ENCODE data around the gene ZNF385A.
"Not testable (repeated sequence)": the region's sequence is repeated elsewhere in the genome, so short reads cannot be mapped to it uniquely, and the experiment has no call there.

Gene ZNF385A

GRCh38 chr12:54352891-54353874 lies 31.4 kb downstream of the ZNF385A start:
- DNase-seq, result peak; percentile 62

GRCh38 chr12:54352022-54352531 lies 32.5 kb downstream of the ZNF385A start:
- peak; percentile 42 for DNase-seq

GRCh38 chr12:54351341-54351740 lies 33.2 kb downstream of the ZNF385A start:
- DNase-seq, result no peak

GRCh38 chr12:54350743-54351142 lies 33.8 kb downstream of the ZNF385A start:
- DNase-seq, result no peak

- DNase-seq, result no peak
These were observed 34.9 kb downstream of the ZNF385A start for GRCh38 chr12:54349679-54350078.

GRCh38 chr12:54349036-54349435 lies 35.5 kb downstream of the ZNF385A start:
- DNase-seq, result no peak

- no peak for DNase-seq
These were observed 42.9 kb downstream of the ZNF385A start for GRCh38 chr12:54341378-54342300.

GRCh38 chr12:54340846-54341245 lies 43.7 kb downstream of the ZNF385A start:
- DNase-seq, result no peak

GRCh38 chr12:54338698-54339296 lies 45.7 kb downstream of the ZNF385A start:
- no peak for DNase-seq

- DNase-seq, result no peak
These were observed 46.5 kb downstream of the ZNF385A start for GRCh38 chr12:54337854-54338650.

GRCh38 chr12:54337280-54337842 lies 47.2 kb downstream of the ZNF385A start:
- DNase-seq, result no peak

- no peak for DNase-seq
These were observed 51.0 kb downstream of the ZNF385A start for GRCh38 chr12:54333420-54334034.

- DNase-seq, result no peak
These were observed 53.1 kb downstream of the ZNF385A start for GRCh38 chr12:54331461-54331860.

GRCh38 chr12:54330442-54330841 lies 54.1 kb downstream of the ZNF385A start:
- no peak for DNase-seq

- DNase-seq, result peak; percentile 42
These were observed 54.8 kb downstream of the ZNF385A start for GRCh38 chr12:54329759-54330158.

GRCh38 chr12:54328595-54329337 lies 55.8 kb downstream of the ZNF385A start:
- no peak for DNase-seq

- not testable (repeated sequence) for DNase-seq
These were observed 59.0 kb downstream of the ZNF385A start for GRCh38 chr12:54325442-54326109.

GRCh38 chr12:54324617-54325441 lies 59.7 kb downstream of the ZNF385A start, which contains the start of gene COPZ1:
COPZ1 (plus strand) TSS chr12:54325131; CDS start chr12:54325164, 33 bp downstream.
- peak; percentile 100 for DNase-seq

- no peak for DNase-seq
These were observed 63.2 kb downstream of the ZNF385A start for GRCh38 chr12:54321363-54321762.
